HT-29 (cell line): ENCODE measurements around the gene FASN. TPM values are rescaled to one million over a fixed set of nuclear protein-coding genes. Genes with fewer than 3 reads are reported as not detected.

Source experiments
- DNase-seq: peaks from one replicate; pipeline ENCODE4 v3.0.0-alpha.2; 2015; ENCODE audit warnings: low spot score
- total RNA-seq: library from RNA; depleted of rRNA; stranded (reverse); fragments of >200 nt; shearing (Covaris generic); gene quantifications from 2 replicates; pipeline ENCODE4 v1.2.3, GENCODE V29; 2014

The FASN gene
- total RNA-seq, 1 experiment from 2014 or later = 592 TPM

DNA sequence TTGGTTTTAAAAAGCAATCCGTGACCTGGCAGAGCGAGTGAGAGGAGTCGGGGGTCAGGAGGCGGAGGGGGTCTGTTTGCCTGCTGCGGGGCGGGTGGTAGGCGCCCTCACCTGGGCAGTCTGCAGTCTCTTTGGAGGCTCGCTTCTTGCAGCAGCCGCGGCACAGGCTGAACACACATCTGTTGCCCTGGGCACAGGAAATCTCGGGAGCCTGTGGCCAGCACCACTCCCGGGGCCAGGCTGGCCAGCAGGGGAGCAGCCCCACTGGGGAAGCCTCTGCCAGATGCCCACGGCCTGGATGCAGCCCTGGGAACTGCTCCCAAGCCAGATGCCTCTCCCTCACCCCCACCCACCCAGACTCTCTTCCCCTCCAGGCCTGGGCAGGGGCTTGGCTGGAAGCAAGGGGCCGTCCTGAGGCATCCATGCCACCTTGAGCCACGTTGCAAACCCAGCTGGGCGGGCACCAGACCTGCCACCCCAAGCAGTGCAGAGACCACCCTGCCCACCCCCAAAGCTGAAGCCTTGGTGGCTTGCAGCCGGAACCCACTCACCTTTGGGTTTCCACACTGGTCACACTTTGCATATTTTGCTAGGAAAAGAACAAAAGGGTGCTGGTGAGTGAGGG lies 39.7 kb downstream of the FASN start:
- DNase-seq = no peak

DNA sequence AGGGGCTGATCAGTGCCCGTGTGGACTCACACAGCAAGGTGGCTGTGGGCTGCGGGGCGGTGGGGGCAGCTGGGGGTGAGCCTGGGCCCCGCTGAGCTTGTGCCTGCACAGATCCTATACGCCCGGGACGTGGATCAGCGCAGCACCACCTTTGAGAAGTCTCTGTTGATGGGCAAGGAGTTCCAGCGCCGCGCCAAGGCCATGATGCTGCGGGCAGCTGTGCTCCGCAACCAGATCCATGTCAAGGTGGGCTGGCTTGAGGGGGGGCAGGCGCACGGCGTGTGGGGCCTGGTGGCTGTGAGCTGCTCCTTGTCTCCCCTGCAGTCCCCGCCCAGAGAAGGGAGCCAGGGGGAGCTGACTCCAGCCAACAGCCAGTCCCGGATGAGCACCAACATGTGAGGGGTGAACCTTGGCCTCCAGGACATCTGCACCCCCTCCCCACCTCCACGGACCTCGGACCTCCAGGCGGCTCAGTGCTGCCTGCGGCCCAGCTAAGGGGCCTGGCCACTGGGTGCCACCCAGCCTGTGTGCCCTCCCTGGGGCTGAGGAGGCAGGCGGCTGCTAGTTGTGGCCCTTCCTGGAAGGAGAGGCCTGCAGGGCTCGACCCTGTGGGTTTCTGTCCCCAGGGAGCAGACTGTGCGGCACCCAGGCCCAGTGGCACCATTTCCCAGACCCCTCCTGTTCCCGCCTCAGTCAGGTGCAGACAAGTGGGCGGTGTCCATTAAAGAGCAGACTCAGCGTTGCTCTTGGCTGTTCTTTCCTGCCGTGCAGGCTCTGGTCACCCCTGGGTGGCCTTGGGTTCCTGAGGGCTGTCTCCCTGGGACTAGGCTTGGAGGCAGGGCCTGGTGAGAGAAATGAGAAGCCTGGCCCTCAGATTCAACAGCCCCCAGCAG lies 41.1 kb downstream of the FASN start:
- no peak for DNase-seq

DNA sequence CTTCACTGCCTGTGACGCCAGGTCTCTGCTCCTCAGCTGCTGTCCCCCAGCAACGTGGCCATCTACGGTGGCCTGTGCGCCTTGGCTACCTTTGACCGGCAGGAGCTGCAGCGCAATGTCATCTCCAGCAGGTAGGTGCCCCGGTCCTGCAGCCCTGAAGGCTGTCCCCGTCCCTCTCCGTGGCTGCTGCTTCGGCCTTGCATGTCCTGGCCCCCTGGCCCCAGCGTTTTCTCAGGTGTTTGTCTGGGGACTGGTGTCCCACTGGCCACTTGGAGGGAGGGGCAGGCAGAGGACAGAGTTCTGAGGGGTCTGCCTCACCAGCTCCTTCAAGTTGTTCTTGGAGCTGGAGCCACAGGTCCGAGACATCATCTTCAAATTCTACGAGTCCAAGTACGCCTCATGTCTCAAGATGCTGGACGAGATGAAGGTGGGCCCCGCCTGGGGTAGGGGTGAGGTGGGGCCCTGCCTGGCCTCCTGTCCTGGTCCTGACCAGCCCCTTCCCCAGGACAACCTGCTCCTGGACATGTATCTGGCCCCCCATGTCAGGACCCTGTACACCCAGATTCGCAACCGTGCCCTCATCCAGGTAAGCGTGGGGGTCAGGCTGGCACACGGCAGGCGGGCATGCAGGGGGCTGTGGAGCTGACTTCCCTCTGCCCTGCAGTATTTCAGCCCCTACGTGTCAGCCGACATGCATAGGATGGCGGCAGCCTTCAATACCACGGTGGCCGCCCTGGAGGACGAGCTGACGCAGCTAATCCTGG lies 41.9 kb downstream of the FASN start:
- DNase-seq = no peak

DNA sequence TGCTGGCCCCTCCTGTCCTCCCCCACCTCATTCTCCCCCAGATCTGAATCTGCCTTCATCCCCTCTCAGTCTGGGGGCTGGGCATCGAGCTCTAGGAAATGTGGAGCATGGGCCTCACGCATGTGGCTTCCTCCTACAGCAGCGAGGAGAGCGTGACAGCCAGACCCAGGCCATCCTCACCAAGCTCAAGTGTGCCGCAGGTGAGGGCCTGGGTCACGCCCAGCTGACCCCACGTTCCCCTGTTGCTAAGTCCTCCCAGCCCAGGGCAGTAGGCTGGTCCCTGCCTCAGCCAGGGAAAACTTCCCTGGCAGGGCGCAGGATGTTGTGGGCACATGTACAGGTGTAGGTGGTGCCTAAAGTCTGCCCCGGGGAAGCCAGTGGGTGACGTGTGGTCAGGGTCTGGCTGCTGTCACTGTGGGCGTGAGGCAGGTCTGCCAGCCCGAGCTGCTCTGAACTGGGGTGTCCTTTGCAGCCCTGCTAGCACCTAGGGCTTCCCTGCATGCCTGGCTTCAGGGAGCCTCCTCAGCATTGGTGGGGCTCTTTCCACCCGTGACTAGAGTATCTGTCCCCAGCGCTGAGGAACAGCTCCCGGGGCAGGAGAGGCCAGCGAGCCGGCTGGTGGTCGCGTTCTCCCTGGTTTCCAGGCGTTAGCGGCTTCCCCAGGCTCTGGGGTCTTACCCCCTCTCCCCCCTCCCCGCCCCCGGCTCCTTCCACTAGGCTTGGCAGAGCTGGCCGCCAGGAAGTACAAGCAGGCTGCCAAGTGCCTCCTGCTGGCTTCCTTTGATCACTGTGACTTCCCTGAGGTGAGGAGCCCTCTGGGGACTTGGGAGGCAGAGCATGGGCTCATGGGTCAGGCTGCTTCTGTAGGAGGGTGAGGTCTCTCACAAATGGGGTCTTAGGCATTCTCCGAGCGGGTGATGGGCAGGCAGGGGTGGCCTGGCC lies 42.7 kb downstream of the FASN start:
- no peak for DNase-seq

DNA sequence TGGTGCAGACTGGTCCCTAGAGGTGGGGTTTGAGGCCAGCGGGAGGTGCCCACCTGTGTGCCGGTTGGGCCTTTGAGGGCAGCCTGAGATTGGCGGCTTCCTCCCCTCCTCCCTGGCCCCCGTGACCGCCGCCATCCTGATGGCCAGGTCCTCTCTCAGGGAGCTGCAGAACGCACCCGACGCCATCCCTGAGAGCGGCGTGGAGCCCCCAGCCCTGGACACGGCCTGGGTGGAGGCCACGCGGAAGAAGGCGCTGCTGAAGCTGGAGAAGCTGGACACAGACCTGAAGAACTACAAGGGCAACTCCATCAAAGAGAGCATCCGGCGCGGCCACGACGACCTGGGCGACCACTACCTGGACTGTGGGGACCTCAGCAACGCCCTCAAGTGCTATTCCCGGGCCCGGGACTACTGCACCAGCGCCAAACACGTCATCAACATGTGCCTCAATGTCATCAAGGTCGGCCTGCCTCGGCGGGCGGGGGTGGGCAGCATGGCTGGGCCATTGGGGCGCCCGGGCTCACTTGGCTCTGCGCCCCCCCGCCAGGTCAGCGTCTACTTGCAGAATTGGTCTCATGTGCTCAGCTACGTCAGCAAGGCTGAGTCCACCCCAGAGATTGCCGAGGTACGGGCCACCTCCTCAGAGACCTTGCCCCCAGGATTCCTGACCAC lies 43.5 kb downstream of the FASN start:
- no peak for DNase-seq

DNA sequence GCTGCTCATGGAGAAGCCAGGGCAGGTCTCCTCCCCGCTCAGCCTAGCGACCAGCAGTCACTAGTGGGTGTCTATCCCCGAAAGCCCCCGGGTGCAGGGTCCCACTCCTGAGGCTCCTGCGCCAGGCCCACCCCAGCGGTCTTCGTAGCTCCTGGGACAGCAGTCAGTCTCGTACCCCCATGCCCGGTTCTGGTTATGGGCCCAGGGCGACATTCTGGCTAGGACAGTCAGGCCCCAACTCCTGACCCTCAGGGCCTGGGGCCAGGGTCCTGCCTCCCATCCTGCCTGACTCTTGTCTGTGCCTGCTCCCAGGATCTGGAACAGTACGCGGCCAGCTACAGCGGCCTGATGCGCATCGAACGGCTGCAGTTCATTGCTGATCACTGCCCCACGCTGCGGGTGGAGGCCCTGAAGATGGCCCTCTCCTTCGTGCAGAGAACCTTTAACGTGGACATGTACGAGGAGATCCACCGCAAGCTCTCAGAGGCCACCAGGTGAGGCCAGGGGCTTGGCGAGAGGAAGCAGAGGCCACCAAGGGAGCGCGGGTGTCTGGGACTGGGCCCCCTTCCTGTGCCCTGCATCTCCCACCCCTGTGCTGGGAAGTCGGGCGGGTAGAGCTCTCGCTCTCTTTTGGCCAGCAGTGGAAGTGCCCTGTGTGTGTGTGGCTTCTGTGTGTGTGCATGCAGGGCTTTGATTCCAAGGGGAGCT lies 44.3 kb downstream of the FASN start:
- no peak for DNase-seq

DNA sequence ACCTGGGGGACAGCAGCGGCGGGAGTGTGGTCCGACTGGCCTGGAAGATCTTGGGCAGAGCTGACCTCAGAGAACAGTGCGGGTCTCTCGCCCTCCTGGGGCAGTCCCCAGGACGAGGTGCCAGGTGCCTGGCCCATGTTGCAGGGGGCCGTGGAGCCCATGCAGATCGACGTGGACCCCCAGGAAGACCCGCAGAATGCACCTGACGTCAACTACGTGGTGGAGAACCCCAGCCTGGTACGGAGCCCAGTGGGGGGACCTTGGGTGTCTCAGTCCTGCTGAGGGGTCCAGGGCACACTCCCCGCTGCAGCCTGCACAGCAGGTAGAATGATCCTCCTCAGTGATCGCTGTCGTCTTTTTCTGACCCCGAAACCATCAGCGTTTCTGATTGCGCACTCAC lies 44.9 kb downstream of the FASN start:
- DNase-seq = no peak

DNA sequence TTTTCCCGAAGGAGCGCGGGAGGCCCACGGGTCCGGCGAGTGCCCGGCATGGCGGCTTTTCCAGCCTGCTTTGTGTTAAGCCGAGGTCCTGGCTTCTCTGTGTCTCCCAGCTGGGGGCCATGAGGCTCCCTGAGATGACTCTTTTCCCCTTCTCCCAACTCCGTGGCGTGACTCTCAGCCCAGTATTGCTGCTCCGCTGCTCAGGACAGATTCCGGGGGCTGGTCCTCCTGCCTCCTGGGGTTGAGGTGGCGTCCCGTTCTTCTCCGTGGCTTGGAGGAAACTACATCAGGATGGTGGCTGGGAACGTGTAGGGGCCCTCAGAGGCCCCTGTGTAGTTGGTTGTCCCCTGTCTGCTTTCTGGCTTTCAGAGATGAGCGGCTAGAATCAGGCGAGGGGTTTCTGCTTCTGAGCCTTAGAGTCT lies 45.4 kb downstream of the FASN start:
- DNase-seq = no peak

DNA sequence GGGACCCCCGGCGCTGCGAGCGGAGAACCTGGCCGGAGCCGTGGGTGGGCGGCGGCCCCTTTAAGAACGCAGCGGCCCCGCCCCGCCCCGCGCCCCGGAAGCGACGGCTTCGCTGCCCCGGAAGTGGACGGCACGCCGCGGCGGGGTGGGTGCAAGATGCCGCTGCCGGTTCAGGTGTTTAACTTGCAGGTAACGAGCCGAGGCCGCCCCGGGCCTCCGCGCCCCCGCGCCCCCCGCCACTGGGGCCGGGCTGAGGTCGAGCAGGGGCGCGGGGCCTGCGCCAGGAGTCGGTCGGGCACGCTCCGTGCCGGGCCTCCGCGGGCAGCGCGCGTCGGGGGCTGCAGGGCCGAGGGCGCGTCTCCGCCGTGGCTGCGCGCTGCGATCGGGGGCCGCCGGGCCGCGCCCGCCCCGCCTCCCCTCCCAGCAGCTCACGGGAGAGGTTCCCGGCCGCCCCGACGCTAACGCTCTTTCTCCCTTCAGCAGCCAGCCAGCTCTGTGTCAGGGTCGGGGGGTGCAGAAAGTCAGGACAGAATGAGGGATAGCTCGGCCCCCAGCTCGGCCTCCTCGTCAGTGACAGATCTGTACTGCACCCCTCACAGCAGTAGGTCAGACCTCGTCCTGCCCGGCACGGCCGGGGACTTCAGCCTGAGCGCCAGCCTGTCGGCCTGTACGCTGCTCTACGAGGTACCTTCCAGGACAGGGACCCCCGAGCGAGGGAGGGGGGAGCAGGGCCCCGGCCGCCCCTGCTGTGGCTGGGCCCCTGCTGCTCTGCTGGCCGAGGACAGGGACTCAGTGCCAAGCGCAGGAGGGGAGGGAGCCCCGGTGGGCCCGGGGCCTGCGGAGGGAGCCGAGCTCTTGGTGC lies 46.0 kb downstream of the FASN start, which contains the start of the genes GPS1 and RFNG:
Gene GPS1 (plus strand): TSS at position 123 of the 862 bp plus-strand sequence. CDS start 34 bp downstream, at position 157.
Gene RFNG (minus strand): TSS at position 36 of the 862 bp plus-strand sequence. CDS start 45 bp downstream, outside the sequence.
- DNase-seq = peak; percentile 56

DNA sequence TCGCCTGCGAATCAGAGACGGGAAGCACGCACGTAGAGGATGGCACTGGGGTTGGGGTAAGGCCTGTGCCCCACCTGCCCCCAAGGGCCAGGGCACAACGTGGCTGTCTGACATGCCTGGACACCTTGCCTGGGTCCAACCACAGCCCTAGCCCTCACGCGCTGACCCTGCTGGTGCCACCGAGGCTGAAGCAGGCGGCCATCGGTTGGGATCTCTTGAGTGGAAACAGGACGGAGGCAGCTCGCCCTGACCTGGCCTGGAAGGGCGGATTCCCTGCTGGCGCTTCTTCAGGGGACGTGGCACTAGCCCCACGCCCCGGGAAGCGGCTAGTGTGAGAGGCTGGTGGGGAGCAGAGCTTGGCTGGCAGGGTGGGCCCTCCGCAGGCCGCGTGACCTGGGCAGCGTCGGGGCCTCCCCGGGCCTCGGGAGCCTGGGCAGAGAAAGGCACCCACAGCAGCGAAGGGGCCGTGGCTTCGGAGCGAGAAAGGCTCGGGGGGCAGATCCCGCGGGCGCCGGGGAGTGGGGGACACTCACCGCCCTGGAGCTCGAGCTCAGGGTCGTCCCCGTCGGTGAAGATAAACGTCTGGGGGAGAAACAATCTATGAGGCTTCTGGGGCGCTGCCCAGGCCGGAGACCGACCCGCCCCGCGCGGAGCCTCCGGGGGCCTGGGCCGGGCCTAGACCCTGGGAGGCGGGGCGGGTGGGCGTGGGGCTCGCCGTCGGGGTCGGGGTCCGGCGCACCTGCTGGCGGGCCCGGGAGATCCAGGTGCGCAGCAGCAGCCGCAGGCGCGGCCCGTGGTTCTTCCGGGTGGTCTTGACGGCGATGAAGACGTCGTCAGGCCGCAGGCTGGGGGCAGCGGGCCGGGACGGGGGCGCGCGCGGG lies 47.0 kb downstream of the FASN start:
- DNase-seq = no peak

DNA sequence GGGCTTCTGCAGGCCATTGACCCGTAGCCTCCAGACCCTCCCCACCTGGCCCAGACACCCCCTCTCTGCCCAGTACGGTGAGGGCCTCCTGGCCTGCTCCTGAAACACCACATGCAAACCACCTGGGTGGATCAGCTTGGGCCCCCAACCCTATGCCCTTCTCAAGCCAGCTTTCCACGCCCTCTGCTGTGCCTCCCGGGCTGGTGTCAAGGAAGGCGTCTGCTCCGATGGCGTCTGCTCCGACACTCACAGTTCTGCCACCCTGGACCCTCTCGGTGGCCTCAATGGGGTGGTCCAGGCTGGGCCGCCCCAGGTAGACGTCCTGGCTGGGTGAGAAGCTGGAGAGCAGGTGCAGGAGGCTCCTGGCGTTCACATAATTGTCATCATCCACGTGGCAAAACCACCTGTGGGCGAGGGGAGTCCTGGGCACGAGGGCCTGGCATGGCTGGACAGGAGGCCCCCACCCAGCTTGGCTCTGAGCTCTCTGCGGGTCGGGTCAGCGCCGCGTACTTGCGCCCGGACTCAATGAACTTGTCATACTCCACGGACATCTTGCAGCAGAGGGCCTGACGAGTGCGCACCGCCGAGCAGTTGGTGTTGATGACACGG lies 47.8 kb downstream of the FASN start:
- no peak for DNase-seq

DNA sequence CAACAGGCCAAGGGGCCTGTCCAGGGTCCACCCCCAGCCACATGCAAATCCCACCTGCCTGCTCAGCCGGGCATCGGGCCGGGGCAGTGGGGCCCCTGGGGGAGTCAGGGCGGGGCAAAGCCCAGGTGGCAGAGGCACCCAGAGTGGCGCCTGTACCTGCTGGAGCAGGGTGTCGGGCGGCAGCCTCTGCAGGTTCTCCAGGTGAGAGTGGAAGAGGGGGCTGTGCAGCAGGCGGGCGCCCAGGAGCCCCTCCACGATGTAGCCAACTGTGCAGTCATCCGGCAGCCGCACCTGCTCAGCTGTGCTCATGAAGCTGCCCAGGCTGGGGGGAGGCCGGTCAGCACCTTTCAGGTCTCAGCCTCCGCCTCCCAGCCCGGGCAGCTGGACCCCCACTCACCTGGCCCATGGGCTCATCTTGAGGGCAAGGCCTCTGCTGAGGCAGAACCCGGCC lies 48.5 kb downstream of the FASN start:
- no peak for DNase-seq

DNA sequence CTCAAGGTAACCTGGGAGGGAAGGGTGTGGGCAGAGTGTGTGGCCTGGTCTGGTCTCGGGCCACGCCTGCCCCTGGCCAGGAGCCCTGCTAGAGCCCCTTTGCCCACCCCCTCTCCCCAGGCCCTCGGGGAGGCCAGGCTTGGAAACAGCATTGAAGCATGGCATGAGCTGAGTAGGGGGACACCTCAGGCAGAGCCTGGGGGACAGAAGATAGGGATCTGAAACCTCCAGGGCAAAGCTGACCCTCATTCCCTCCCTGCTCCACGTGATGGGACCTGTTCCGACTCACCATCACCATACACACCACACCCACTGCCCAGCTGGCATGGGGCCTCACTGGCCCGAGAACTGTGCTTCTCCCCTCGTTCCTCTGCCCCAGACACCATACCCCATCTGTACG lies 48.9 kb downstream of the FASN start:
- DNase-seq = no peak

DNA sequence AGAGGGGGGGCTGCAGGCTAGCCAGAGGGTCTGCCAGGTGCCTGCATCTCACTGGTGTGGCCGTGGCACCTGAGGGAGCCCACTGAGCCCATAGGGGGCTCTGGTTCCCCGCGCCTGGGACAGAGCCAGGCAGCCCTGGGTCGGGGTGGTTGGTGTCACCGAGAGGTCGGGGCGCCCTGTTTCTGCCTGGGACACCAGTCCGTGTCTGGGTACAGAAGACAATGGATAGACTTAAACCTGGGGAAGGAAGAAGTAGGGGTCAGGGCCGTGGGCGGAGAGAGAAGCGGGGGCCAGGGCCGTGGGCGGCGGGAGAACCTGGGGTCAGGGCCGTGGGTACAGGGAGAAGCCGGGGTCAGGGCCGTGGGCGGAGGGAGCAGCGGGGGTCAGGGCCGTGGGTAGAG lies 49.5 kb downstream of the FASN start:
- no peak for DNase-seq

DNA sequence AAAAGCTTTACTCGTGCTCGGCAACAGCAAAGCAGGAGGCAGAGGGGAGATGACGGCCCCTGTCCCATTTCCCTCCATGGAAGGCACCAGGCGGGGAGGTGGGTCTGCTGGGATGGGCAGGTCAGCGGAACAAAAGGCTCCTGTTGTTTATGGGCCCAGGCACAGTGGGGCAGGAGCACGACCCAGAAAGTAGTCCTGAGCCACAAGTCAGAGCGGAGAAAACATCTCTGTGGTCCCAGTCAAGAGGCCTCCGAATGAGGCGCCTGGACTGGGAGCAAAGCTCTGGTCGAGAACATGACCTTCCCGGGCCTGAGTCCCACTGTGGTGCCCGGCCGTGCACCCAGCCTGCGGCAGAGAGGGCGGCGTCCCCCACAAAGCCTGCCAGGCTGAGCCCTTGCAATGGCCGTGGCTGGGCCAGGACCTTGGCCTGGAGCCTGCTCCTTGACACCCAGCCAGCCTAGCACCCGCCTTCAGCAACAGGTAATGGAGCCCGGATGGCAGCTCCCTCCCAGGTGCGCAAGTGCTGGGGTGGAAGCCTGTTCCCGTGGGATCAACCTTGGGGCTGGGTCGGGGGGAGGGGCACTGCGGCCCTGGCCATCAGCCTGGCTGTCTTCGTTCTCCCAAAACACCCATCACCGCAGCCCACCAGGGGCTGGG lies 50.0 kb downstream of the FASN start:
- DNase-seq = no peak

DNA sequence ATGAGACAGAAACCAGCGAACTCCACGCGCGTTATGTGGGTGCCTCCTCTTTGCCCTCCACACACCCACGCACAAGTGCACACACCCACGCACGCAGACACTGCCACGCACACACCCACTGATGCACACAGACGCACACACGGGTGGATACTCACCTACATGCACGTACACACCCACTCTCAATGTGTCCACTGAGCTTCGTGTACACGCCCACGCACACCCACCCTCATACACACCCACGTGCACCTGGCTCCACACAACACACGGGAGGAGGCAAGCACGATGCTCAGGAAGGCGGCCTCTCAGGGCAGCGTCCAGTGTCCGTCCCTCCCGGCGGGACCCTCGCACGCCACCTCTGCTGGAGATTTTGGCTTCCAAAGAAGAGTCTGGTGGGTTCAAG lies 50.7 kb downstream of the FASN start:
- DNase-seq = no peak

DNA sequence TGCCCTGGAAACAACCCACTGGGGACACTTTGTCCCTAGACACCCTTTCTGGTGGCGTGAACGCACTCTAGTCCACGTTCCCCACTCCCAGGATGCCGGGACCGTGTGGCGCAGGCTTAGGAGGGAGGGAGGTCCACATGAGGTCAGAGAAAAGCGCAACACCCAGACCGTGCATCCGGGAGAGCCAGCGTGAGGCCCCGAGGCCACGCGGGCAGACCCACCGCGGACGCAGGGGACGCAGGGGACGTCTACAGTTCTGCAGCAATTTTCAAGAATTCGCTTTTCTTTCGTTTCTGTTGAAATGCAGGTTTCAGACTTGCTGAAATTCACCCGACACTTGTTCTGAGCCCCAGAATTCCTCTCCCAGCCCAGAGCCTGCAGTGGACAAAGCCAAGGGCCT lies 51.1 kb downstream of the FASN start:
- no peak for DNase-seq
